Endodermal cell (in vitro differentiated cells): ENCODE data around the gene DCLK1. TPM values are rescaled to one million over a fixed set of nuclear protein-coding genes. Genes with fewer than 3 reads are reported as not detected.

Source experiments
- DNase-seq: peaks from one replicate; pipeline ENCODE4 v3.0.0-alpha.2; 2017
- H3K27ac ChIP-seq: 2 replicates; pipeline ENCODE4 v1.5.1; 2013; ENCODE audit warnings: mild to moderate bottlenecking, low read depth, low read length, moderate library complexity
- H3K27me3 ChIP-seq: 2 replicates; pipeline ENCODE4 v1.6.1; 2013; ENCODE audit warnings: mild to moderate bottlenecking, low read length, moderate library complexity; ENCODE audit not compliant: insufficient read depth, control insufficient read depth, poor library complexity, severe bottlenecking
- H3K36me3 ChIP-seq: 2 replicates; pipeline ENCODE4 v1.7.0; 2013; ENCODE audit warnings: mild to moderate bottlenecking, low read length, moderate library complexity; ENCODE audit not compliant: control insufficient read depth, insufficient read depth
- H3K4me1 ChIP-seq: one replicate; pipeline ENCODE4 v1.7.0; 2013; ENCODE audit warnings: low read length; ENCODE audit not compliant: control insufficient read depth, insufficient read depth
- H3K4me3 ChIP-seq: 2 replicates; pipeline ENCODE4 v1.5.1; 2013; ENCODE audit warnings: mild to moderate bottlenecking, low read length, moderate library complexity
- H3K9ac ChIP-seq: 2 replicates; pipeline ENCODE4 v1.6.1; 2013; ENCODE audit warnings: mild to moderate bottlenecking, low read length, moderate library complexity; ENCODE audit not compliant: poor library complexity, severe bottlenecking; ENCODE audit errors: extremely low read depth
- H3K9me3 ChIP-seq: 2 replicates; pipeline ENCODE4 v1.6.1; 2013; ENCODE audit warnings: mild to moderate bottlenecking, low read length, moderate library complexity; ENCODE audit not compliant: control insufficient read depth
- H3K27ac Mint-ChIP-seq: 2 replicates; pipeline ENCODE4 v1.8.0; 2020; ENCODE audit warnings: mixed read lengths
- H3K27me3 Mint-ChIP-seq: 2 replicates; pipeline ENCODE4 v1.8.0; 2021; ENCODE audit warnings: mild to moderate bottlenecking, mixed read lengths; ENCODE audit not compliant: insufficient read depth
- H3K36me3 Mint-ChIP-seq: 2 replicates; pipeline ENCODE4 v1.8.0; 2020; ENCODE audit warnings: low read depth, mixed read lengths
- H3K4me1 Mint-ChIP-seq: 2 replicates; pipeline ENCODE4 v1.8.0; 2020; ENCODE audit warnings: mixed read lengths
- H3K4me3 Mint-ChIP-seq: 2 replicates; pipeline ENCODE4 v1.8.0; 2020; ENCODE audit warnings: mild to moderate bottlenecking, moderate library complexity, mixed read lengths
- H3K9me3 Mint-ChIP-seq: 2 replicates; pipeline ENCODE4 v1.8.0; 2020; ENCODE audit warnings: mild to moderate bottlenecking, mixed read lengths
- CTCF ChIP-seq: fragments of 200-600 bp; sonication (generic); conservative IDR thresholded peaks from 2 replicates; pipeline ENCODE4 v1.5.0; 2021; ENCODE audit warnings: antibody characterized with exemption, mild to moderate bottlenecking
- WGBS, 2 experiments: methylation state at CpG; one replicate each; pipeline versions ENCODE4 v1.1.5 to v1.1.7; 2013; ENCODE audit warnings: missing lambda C conversion rate in 2 of 2, mixed read lengths in 1 of 2; ENCODE audit not compliant: insufficient coverage in 1 of 2, insufficient read length in 1 of 2; 5-methylcytosine and 5-hydroxymethylcytosine counted together
- total RNA-seq, 2 donors: library from RNA; stranded (reverse); fragmentation: NEBNext Ultra II Directional in 1 of 2; extraction: Animal tissue kit (Norgen Biotek cat#: 25700) in 1 of 2; gene quantifications; 2 replicates in 1 of 2; 3 replicates in 1 of 2; pipeline ENCODE4 v1.2.1, GENCODE V29; 2021

Gene DCLK1
- total RNA-seq, 2 donors from 2014 or later, result 3.0 to 32.8 TPM

- no peaks in the 10 kb centered on the region for H3K9me3 Mint-ChIP-seq
- H3K27me3 Mint-ChIP-seq, result no peaks in the 10 kb centered on the region
- H3K9ac ChIP-seq, result no peak overlapping the region
- no peaks in the 10 kb centered on the region for H3K4me1 ChIP-seq
- H3K27me3 ChIP-seq, result no peaks in the 10 kb centered on the region
- DNase-seq, result no peak
- H3K36me3 Mint-ChIP-seq, result no peaks in the 10 kb centered on the region
- H3K4me3 ChIP-seq, result no peak overlapping the region
- 89 to 91% methylated on average over 2 to 3 of the region's 3 CpGs for WGBS, 2 experiments
- no peak for TF ChIP-seq CTCF
- H3K27ac Mint-ChIP-seq, result no peak overlapping the region
- H3K4me1 Mint-ChIP-seq, result peaks cover 35% of the 10 kb centered on the region
- H3K36me3 ChIP-seq, result no peaks in the 10 kb centered on the region
- H3K9me3 ChIP-seq, result no peaks in the 10 kb centered on the region
- no peak overlapping the region for H3K4me3 Mint-ChIP-seq
- H3K27ac ChIP-seq, result no peak overlapping the region
Observed at GRCh38 chr13:35996360-35996759, 134.8 kb downstream of the DCLK1 start.

- no peak for DNase-seq
- H3K36me3 Mint-ChIP-seq, result no peaks in the 10 kb centered on the region
- Histone ChIP-seq H3K4me1 (no peaks in the 10 kb centered on the region), H3K9me3 (no peaks in the 10 kb centered on the region), H3K27me3 (no peaks in the 10 kb centered on the region), H3K36me3 (no peaks in the 10 kb centered on the region), H3K9ac (no peak overlapping the region), H3K4me3 (no peak overlapping the region), H3K27ac (no peak overlapping the region)
- no peaks in the 10 kb centered on the region for H3K27me3 Mint-ChIP-seq
- WGBS, 2 experiments, result 81% methylated on average over 2 of the region's 2 CpGs; no CpG with 5 or more reads in 1 of the 2 experiments
- no peak for TF ChIP-seq CTCF
- H3K9me3 Mint-ChIP-seq, result no peaks in the 10 kb centered on the region
- peaks cover 35% of the 10 kb centered on the region for H3K4me1 Mint-ChIP-seq
- H3K27ac Mint-ChIP-seq, result no peak overlapping the region
- no peak overlapping the region for H3K4me3 Mint-ChIP-seq
Observed at GRCh38 chr13:35995136-35995535, 136.0 kb downstream of the DCLK1 start.

DNA sequence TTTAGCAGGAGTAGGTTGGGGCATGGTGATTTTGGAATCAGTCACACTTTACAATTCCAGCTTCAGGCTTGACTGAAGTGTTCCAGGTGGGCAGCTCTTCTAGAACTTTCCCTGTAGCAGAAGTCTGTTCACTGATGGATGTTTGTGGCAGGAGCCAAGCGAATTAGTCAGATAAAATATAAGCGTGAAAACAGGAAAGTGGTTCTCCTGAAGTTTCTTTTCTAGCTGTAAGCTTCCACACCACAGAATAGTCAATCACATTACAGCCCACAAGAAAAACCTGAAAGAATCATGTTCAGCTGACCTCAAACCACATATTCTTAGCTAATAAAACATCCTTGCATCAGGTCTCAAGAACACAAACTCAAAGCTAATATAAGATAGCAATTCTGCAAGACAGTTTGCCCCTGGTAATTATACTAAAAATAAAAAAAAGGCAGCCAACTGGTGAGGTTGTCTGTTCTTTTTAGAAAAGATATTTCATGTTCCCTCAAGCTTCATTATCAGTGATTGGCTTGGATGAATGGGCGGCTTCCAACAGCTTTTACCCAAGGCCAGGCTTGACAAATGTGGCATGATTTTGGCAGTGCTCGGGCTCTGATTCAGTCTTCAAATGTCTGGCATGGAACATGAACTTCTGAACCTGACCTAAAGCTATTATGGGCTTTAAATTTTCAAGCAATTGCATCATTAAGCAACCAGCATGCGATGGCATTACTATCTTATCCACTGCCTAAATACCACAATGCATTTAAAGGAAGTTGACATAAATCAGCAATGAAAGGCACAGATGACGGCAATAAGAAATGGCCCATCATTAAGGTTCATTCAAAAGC lies 136.8 kb downstream of the DCLK1 start:
- H3K9ac ChIP-seq, result no peak overlapping the region
- Mint-ChIP-seq H3K4me1 (peaks cover 35% of the 10 kb centered on the region), H3K27me3 (no peaks in the 10 kb centered on the region), H3K9me3 (no peaks in the 10 kb centered on the region), H3K27ac (no peak overlapping the region), H3K4me3 (no peak overlapping the region), H3K36me3 (no peaks in the 10 kb centered on the region)
- no peaks in the 10 kb centered on the region for H3K36me3 ChIP-seq
- DNase-seq, result no peak
- H3K4me1 ChIP-seq, result no peaks in the 10 kb centered on the region
- no peak overlapping the region for H3K4me3 ChIP-seq
- 82 to 84% methylated on average over 5 to 6 of the region's 6 CpGs for WGBS, 2 experiments
- H3K27ac ChIP-seq, result no peak overlapping the region
- H3K9me3 ChIP-seq, result no peaks in the 10 kb centered on the region
- no peak for TF ChIP-seq CTCF
- no peaks in the 10 kb centered on the region for H3K27me3 ChIP-seq
